Measurements from ENCODE around the gene HCN2. TPM values are rescaled to one million over a fixed set of nuclear protein-coding genes. Genes with fewer than 3 reads are reported as not detected.

Gene HCN2
- total and polyA plus RNA-seq, 2 of the 13 experiments (the other 11 are each of a cell fraction or from before 2014, with no cell fraction given) = 0.01 TPM; not detected in 1

DNA sequence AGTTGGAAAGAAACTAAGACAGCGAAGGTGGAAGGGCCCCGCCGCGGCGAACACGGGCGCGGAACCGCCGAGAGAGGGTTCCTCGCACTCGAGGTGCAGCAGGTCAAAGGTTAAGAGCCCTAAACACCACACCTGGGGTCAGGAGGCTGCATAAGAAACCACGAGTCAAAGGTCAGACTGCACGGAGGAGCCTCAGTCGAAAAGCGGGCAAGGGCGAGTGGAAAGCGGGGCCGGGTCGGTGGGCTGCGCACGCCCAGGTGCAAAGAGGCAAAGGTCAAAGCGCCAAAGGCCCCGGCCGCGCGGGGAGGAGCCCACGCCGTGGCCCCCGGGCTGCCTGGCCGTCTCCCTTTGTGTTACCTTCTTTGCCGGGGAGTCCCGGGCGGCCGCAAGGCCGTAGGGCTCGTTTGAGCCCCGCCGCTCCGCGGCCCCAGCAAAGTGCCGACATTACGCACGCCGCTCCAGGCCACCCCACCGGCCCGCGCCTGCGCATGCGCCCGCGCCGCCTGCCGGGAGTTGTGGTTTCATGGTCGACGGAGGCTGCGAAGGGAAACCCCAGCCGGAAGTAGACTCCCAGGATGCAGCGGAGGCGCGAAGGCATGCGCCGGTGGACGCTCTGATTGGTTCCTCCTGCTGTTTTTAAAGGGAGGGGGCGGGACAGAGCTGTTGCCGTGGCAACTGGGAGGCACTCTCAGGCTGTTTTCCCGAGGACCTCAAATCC lies 43.5 kb downstream of the HCN2 start, which contains the start of gene POLRMT (continued):
- TF ChIP-seq, protein P1, sequence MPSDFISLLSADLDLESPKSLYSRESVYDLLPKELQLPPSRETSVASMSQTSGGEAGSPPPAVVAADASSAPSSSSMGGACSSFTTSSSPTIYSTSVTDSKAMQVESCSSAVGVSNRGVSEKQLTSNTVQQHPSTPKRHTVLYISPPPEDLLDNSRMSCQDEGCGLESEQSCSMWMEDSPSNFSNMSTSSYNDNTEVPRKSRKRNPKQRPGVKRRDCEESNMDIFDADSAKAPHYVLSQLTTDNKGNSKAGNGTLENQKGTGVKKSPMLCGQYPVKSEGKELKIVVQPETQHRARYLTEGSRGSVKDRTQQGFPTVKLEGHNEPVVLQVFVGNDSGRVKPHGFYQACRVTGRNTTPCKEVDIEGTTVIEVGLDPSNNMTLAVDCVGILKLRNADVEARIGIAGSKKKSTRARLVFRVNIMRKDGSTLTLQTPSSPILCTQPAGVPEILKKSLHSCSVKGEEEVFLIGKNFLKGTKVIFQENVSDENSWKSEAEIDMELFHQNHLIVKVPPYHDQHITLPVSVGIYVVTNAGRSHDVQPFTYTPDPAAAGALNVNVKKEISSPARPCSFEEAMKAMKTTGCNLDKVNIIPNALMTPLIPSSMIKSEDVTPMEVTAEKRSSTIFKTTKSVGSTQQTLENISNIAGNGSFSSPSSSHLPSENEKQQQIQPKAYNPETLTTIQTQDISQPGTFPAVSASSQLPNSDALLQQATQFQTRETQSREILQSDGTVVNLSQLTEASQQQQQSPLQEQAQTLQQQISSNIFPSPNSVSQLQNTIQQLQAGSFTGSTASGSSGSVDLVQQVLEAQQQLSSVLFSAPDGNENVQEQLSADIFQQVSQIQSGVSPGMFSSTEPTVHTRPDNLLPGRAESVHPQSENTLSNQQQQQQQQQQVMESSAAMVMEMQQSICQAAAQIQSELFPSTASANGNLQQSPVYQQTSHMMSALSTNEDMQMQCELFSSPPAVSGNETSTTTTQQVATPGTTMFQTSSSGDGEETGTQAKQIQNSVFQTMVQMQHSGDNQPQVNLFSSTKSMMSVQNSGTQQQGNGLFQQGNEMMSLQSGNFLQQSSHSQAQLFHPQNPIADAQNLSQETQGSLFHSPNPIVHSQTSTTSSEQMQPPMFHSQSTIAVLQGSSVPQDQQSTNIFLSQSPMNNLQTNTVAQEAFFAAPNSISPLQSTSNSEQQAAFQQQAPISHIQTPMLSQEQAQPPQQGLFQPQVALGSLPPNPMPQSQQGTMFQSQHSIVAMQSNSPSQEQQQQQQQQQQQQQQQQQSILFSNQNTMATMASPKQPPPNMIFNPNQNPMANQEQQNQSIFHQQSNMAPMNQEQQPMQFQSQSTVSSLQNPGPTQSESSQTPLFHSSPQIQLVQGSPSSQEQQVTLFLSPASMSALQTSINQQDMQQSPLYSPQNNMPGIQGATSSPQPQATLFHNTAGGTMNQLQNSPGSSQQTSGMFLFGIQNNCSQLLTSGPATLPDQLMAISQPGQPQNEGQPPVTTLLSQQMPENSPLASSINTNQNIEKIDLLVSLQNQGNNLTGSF (CRISPR knock-in tag; IDR thresholded peaks at IDR 0.05) = no peak
- TF ChIP-seq, protein P2, sequence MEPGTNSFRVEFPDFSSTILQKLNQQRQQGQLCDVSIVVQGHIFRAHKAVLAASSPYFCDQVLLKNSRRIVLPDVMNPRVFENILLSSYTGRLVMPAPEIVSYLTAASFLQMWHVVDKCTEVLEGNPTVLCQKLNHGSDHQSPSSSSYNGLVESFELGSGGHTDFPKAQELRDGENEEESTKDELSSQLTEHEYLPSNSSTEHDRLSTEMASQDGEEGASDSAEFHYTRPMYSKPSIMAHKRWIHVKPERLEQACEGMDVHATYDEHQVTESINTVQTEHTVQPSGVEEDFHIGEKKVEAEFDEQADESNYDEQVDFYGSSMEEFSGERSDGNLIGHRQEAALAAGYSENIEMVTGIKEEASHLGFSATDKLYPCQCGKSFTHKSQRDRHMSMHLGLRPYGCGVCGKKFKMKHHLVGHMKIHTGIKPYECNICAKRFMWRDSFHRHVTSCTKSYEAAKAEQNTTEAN (CRISPR knock-in tag; conservative IDR thresholded peaks at IDR 0.05) = 0 out of 2 replicates have a peak, but pooled peaks have one; percentile 38
- TF ChIP-seq RNF2 (conservative IDR thresholded peaks at IDR 0.05; ENCODE audit: low read depth) = no peak
- TF ChIP-seq SATB2 (CRISPR knock-in tag; IDR thresholded peaks at IDR 0.05) = peak; percentile 52; the same call in 1 of the 2 replicates
- TF ChIP-seq ELF1 (CRISPR knock-in tag; IDR thresholded peaks at IDR 0.05) = peak; percentile 91
- no peak for TF ChIP-seq ZNF549 (CRISPR knock-in tag; IDR thresholded peaks at IDR 0.05)
- no peak for TF ChIP-seq ZBTB8A (CRISPR knock-in tag; IDR thresholded peaks at IDR 0.05; ENCODE audit: borderline replicate concordance, low read depth)
- TF ChIP-seq ZNF264 (CRISPR knock-in tag; IDR thresholded peaks at IDR 0.05) = peak; percentile 17; the same call in 1 of the 2 replicates
- TF ChIP-seq ZNF772 (CRISPR knock-in tag; IDR thresholded peaks at IDR 0.05) = 0 out of 2 replicates have a peak, but pooled peaks have one; percentile 17
- no peak for TF ChIP-seq ZNF577 (CRISPR knock-in tag; IDR thresholded peaks at IDR 0.05; ENCODE audit: borderline replicate concordance, low read depth)
- TF ChIP-seq, protein P3, sequence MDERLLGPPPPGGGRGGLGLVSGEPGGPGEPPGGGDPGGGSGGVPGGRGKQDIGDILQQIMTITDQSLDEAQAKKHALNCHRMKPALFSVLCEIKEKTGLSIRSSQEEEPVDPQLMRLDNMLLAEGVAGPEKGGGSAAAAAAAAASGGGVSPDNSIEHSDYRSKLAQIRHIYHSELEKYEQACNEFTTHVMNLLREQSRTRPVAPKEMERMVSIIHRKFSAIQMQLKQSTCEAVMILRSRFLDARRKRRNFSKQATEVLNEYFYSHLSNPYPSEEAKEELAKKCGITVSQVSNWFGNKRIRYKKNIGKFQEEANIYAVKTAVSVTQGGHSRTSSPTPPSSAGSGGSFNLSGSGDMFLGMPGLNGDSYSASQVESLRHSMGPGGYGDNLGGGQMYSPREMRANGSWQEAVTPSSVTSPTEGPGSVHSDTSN (CRISPR knock-in tag; IDR thresholded peaks at IDR 0.05) = peak; percentile 83
- TF ChIP-seq, protein P4, sequence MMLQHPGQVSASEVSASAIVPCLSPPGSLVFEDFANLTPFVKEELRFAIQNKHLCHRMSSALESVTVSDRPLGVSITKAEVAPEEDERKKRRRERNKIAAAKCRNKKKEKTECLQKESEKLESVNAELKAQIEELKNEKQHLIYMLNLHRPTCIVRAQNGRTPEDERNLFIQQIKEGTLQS (CRISPR knock-in tag; IDR thresholded peaks at IDR 0.05) = no peak
- TF ChIP-seq ZNF235 (CRISPR knock-in tag; IDR thresholded peaks at IDR 0.05; ENCODE audit: borderline replicate concordance) = no peak
- peak; percentile 74 for TF ChIP-seq ASH2L (IDR thresholded peaks at IDR 0.05; ENCODE audit: insufficient read length, low read depth, low read length)
- TF ChIP-seq TOE1 (CRISPR knock-in tag; IDR thresholded peaks at IDR 0.05) = no peak
- no peak for TF ChIP-seq JUNB (CRISPR knock-in tag; IDR thresholded peaks at IDR 0.05; ENCODE audit: borderline replicate concordance)
- TF ChIP-seq ZNF343 (CRISPR knock-in tag; IDR thresholded peaks at IDR 0.05) = no peak
- TF ChIP-seq, protein P5, sequence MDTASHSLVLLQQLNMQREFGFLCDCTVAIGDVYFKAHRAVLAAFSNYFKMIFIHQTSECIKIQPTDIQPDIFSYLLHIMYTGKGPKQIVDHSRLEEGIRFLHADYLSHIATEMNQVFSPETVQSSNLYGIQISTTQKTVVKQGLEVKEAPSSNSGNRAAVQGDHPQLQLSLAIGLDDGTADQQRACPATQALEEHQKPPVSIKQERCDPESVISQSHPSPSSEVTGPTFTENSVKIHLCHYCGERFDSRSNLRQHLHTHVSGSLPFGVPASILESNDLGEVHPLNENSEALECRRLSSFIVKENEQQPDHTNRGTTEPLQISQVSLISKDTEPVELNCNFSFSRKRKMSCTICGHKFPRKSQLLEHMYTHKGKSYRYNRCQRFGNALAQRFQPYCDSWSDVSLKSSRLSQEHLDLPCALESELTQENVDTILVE (CRISPR knock-in tag; IDR thresholded peaks at IDR 0.05) = 0 out of 2 replicates have a peak, but pooled peaks have one; percentile 35
- no peak for TF ChIP-seq CCDC6 (CRISPR knock-in tag; IDR thresholded peaks at IDR 0.05)
- no peak for TF ChIP-seq ZNF775 (CRISPR knock-in tag; IDR thresholded peaks at IDR 0.05; ENCODE audit: borderline replicate concordance)

Data from HepG2 (cell line).